Activated T-helper 2 cell treated with anti-CD3 and anti-CD28 coated beads, Interferon-gamma antibody, Interleukin-2, Interleukin-4, amounts not matched to agents 10 μg/mL and 5 μg/mL and 100 μg/mL, durations not matched to agents 14 hours and 24 hours and 36 hours (primary cell): ENCODE data around the gene TPCN1. TPM values are rescaled to one million over a fixed set of nuclear protein-coding genes. Genes with fewer than 3 reads are reported as not detected.

Source experiments
- DNase-seq: peaks from one replicate; pipeline ENCODE4 v3.0.0; 2021; ENCODE audit warnings: low spot score
- H3K27ac Mint-ChIP-seq: one replicate; pipeline ENCODE4 v1.8.0; 2021; ENCODE audit warnings: mixed read lengths
- H3K27me3 Mint-ChIP-seq: one replicate; pipeline ENCODE4 v1.8.0; 2021; ENCODE audit warnings: low read depth, mixed read lengths
- H3K36me3 Mint-ChIP-seq: one replicate; pipeline ENCODE4 v1.8.0; 2021; ENCODE audit warnings: low read depth, mixed read lengths
- H3K4me1 Mint-ChIP-seq: one replicate; pipeline ENCODE4 v1.8.0; 2021; ENCODE audit warnings: low read depth, mixed read lengths
- H3K4me3 Mint-ChIP-seq: one replicate; pipeline ENCODE4 v1.8.0; 2021; ENCODE audit warnings: low read depth, mild to moderate bottlenecking, moderate library complexity, mixed read lengths
- H3K9me3 Mint-ChIP-seq: one replicate; pipeline ENCODE4 v1.8.0; 2021; ENCODE audit warnings: mixed read lengths
- intact Hi-C: fragments of 100-400 bp; cut with micrococcal nuclease; formaldehyde crosslinking; loops from one replicate; pipeline ENCODE4 v1.15.1; 2023
- total RNA-seq: library from RNA; stranded (reverse); gene quantifications from 2 replicates; pipeline ENCODE4 v1.2.3, GENCODE V29; 2022

Gene TPCN1
- total RNA-seq, 1 donor from 2014 or later: 47.5 TPM

DNA sequence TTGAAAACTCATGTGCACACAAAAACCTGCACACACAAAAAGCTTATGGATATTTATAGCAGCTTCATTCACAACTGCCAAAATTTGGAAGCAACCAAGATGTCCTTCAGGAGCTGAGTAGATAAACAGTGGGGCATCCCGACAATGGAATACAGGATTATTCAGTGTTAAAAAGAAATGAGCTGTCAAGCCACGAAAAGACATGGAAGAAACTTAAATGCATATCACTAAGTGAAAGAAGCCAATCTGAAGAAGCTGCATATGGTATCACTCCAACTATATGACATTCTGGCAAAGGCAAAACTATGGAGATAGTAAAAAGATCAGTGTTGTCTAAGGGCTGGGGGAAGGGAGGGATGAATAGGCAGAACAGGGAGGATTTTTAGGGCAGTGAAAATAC lies 5.2 kb upstream of the TPCN1 start:
- Mint-ChIP-seq H3K4me3 (no peak overlapping the region), H3K27me3 (no peaks in the 10 kb centered on the region), H3K9me3 (no peaks in the 10 kb centered on the region), H3K27ac (no peak overlapping the region), H3K36me3 (peaks cover 4% of the 10 kb centered on the region), H3K4me1 (peaks cover 47% of the 10 kb centered on the region)
- intact Hi-C loops: no loop called here
- no peak for DNase-seq

DNA sequence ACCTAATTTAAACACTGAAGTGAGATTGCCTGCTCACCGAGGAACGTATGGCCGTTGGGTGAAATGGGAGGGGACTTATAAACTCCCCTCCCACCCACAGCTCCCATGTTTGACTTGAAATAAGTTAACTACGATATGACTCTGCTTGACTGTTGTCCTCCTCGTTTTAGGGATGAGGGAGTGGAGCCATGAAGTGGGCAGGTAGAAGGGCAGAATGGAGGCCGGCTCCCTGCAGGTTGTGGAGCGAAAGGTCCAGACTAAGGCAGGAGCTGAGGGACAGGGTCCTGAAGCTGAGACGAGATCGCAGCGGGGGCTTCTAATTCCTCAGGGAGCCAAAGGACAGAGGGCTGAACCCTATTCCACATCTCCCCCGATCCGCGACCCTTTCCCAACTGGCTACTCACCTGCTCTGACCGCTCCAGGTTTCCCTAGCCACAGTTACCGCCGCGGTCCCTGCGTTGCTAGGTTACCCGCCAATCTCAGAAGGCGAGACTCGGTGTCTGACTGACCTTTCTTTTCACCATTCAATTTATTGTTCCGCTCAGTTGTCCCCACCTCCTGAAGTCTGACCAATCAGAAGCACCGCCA lies 577 bp upstream of the TPCN1 start:
- Mint-ChIP-seq H3K27ac (peak overlapping the region; percentile 81), H3K4me3 (peak overlapping the region; percentile 94), H3K27me3 (no peaks in the 10 kb centered on the region), H3K9me3 (no peaks in the 10 kb centered on the region), H3K36me3 (no peaks in the 10 kb centered on the region), H3K4me1 (peaks cover 39% of the 10 kb centered on the region)
- no peak for DNase-seq
- intact Hi-C loops: loop anchor here (1.0 to 5.0 kb wide), 5 partner anchors 10 to 137 kb away; partner anchors contain the start of genes DDX54, PLBD2, RITA1 and SLC8B1

DNA sequence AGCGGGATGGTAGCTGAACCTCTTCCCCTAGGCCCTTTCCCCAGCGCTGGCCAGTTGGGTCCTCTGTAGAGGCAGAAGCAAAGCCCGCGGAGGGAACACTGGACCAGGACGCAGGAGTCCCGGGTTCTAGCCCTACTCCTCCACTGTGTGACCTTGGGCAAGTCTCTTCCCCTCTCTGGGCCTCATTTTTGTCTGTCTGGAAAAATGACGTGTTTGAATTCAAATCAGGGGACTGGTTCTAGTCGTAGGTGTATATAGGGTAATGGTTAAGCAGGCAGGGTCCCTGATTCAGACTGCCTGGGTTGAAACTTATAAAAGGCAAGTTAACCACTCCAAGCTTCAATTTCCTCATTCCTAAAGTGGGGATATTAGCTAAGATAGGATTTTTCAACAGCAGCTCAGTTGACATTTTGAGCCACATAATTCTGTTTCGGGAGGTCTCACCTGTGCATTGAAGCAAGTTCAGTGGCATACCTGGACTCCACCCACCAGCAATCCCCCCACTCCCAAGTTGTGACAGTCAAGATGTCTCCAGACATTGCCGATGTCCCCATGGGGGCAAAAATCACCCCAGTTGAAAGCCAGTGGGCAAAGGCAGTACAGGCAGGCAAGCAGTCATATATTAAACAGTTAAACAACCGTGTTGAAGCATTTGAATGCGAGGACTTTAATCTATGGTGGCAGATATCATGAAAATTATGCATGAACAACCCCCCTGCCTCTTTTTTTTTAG lies 899 bp downstream of the TPCN1 start:
- intact Hi-C loops: loop anchor here (1.0 to 5.0 kb wide), 5 partner anchors 8 to 135 kb away; partner anchors contain the start of genes DDX54, PLBD2, RITA1 and SLC8B1
- Mint-ChIP-seq H3K27ac (peak overlapping the region; percentile 85), H3K9me3 (no peaks in the 10 kb centered on the region), H3K27me3 (no peaks in the 10 kb centered on the region), H3K4me3 (peak overlapping the region; percentile 94), H3K36me3 (peaks cover under 1% of the 10 kb centered on the region), H3K4me1 (peaks cover 29% of the 10 kb centered on the region)
- DNase-seq: no peak

GRCh38 chr12:113222730-113223531 lies 1.7 kb downstream of the TPCN1 start:
- peak overlapping the region; percentile 85 for H3K27ac Mint-ChIP-seq
- no peaks in the 10 kb centered on the region for H3K27me3 Mint-ChIP-seq
- H3K9me3 Mint-ChIP-seq: no peaks in the 10 kb centered on the region
- DNase-seq: no peak
- peaks cover 7% of the 10 kb centered on the region for H3K36me3 Mint-ChIP-seq
- intact Hi-C loops: loop anchor here (5.0 kb wide), 1 partner anchor 134 kb away; the partner anchor contains the start of gene PLBD2
- H3K4me1 Mint-ChIP-seq: peaks cover 23% of the 10 kb centered on the region
- peak overlapping the region; percentile 94 for H3K4me3 Mint-ChIP-seq

DNA sequence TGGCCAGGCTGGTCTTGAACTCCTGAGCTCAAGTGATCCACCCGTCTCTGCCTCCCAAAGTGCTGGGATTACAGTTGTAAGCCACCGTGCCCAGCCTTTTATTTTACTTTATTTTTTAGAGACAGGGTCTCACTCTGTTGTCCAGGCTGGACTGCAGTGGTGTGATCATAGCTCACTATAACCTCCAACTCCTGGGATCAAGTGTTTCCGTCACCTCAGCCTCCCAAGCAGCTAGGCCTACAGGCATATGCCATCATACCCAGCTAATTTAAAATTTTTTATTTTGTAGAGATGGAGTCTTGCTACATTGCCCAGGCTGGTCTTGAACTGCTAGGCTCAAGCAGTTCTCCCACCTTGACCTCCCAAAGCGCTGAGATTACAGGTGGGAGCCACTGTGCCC lies 3.7 kb downstream of the TPCN1 start:
- no peaks in the 10 kb centered on the region for H3K27me3 Mint-ChIP-seq

GRCh38 chr12:113226696-113227568 lies 5.7 kb downstream of the TPCN1 start:
- Mint-ChIP-seq H3K36me3 (peaks cover 39% of the 10 kb centered on the region), H3K9me3 (no peaks in the 10 kb centered on the region), H3K4me1 (peaks cover 43% of the 10 kb centered on the region), H3K27me3 (no peaks in the 10 kb centered on the region), H3K27ac (no peak overlapping the region), H3K4me3 (no peak overlapping the region)
- intact Hi-C loops: no loop called here
- no peak for DNase-seq

More for the DNA sequence above, 3.7 kb downstream of the TPCN1 start:
- intact Hi-C loops: loop anchor here (5.0 kb wide), 1 partner anchor 132 kb away; the partner anchor contains the start of gene PLBD2
- H3K36me3 Mint-ChIP-seq: peaks cover 21% of the 10 kb centered on the region
- no peak overlapping the region for H3K27ac Mint-ChIP-seq
- H3K9me3 Mint-ChIP-seq: no peaks in the 10 kb centered on the region
- no peak overlapping the region for H3K4me3 Mint-ChIP-seq
- no peak for DNase-seq
- H3K4me1 Mint-ChIP-seq: peaks cover 37% of the 10 kb centered on the region

GRCh38 chr12:113227686-113228391 lies 6.6 kb downstream of the TPCN1 start:
- intact Hi-C loops: no loop called here
- no peak overlapping the region for H3K4me3 Mint-ChIP-seq
- no peaks in the 10 kb centered on the region for H3K27me3 Mint-ChIP-seq
- no peaks in the 10 kb centered on the region for H3K9me3 Mint-ChIP-seq
- DNase-seq: no peak
- no peak overlapping the region for H3K27ac Mint-ChIP-seq
- peaks cover 46% of the 10 kb centered on the region for H3K36me3 Mint-ChIP-seq
- peaks cover 39% of the 10 kb centered on the region for H3K4me1 Mint-ChIP-seq

DNA sequence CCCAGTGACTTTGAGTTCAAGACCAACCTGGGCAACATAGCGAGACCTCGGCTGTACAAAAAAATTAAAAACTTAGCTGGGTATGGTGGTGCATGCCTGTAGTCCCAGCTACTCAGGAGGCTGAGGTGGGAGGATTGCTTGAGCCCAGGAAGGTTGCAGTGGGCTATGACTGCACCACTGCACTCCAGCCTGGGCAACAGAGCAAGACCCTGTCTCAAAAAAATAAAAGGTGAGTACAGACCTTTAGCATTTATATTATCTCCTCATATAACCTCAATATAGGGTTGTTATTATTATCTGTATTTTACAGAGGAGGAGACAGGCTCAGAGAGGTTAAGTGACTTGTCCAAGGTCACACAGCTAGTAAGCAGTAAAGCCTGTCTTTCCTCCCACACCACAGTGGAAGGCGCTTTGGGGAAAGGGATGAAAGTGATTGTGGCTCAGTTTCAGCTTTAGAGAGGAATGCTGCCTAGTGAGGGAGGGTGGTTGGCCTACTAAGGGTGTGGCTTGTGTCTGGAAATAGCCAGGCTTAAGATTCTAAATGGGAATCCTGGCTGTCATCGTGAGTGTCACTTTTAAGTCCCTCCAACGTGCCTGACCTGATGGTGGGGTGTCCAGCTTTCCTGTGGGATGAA lies 7.2 kb downstream of the TPCN1 start:
- H3K9me3 Mint-ChIP-seq: no peaks in the 10 kb centered on the region
- peaks cover 39% of the 10 kb centered on the region for H3K4me1 Mint-ChIP-seq
- H3K4me3 Mint-ChIP-seq: no peak overlapping the region
- DNase-seq: no peak
- intact Hi-C loops: no loop called here
- H3K36me3 Mint-ChIP-seq: peaks cover 53% of the 10 kb centered on the region
- H3K27ac Mint-ChIP-seq: peak overlapping the region; percentile 69
- no peaks in the 10 kb centered on the region for H3K27me3 Mint-ChIP-seq

DNA sequence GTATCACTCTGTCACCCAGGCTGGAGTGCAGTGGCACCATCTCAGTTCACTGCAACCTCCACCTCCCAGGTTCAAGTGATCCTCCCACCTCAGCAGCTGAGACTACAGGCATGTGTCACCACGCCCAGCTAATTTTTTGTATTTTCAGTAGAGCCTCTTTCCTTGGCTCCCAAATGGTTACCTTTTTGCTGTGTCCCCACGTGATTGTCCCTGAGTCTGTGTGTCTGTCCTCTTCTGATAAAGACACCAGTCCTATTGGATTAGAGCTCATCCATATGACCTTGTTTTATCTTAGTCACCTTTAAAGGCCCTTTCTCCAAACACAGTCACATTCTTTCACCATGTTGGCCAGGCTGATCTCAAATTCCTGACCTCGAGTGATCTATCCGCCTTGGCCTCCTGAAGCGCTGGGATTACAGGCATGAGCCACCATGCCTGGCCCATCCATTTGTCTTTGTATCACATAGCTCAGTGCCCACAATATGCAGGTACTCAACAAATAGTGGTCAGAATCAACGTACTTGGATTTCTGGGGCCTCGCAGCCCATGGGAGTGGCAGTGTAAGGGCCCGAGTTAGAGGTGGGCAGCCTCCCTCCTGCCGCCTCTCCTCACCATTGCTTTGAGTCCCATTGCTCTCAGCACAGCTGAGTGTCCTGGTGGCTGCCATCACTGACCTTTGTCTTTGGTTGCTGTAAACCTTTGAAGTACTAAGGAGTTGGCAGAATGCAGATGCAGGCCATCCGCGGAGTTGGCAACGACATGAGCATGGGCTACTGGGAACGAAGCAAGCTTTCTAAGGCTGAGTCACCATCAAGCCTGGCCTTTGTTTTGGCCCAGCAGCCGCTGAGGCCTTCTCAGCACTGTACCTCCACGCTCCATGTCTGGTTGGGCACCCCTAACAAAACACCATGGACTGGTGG lies 9.3 kb downstream of the TPCN1 start:
- intact Hi-C loops: loop anchor here (1.0 to 5.0 kb wide), 3 partner anchors 9 to 33 kb away; partner anchors contain the start of gene TPCN1
- Mint-ChIP-seq H3K36me3 (peaks cover 68% of the 10 kb centered on the region), H3K4me3 (no peak overlapping the region), H3K27me3 (no peaks in the 10 kb centered on the region), H3K4me1 (peaks cover 40% of the 10 kb centered on the region), H3K27ac (peak overlapping the region; percentile 86), H3K9me3 (no peaks in the 10 kb centered on the region)
- no peak for DNase-seq

- Mint-ChIP-seq H3K27me3 (no peaks in the 10 kb centered on the region), H3K27ac (no peak overlapping the region), H3K9me3 (no peaks in the 10 kb centered on the region), H3K36me3 (peaks cover 75% of the 10 kb centered on the region), H3K4me1 (peaks cover 42% of the 10 kb centered on the region), H3K4me3 (no peak overlapping the region)
- DNase-seq: no peak
- intact Hi-C loops: loop anchor here (5.0 kb wide), 1 partner anchor 34 kb away; no protein-coding TSS in a partner anchor
Observed at GRCh38 chr12:113231235-113232088, 10.2 kb downstream of the TPCN1 start.
